Measurements from ENCODE around the gene ZNF496.

- TF ChIP-seq CTCF (IDR thresholded peaks at IDR 0.05), result no peak
- no peak for TF ChIP-seq ZFX (IDR thresholded peaks at IDR 0.05; ENCODE audit: borderline replicate concordance)
These were observed 20.5 kb upstream of the ZNF496 start for GRCh38 chr1:247352175-247352574.
